ENCODE measurements around the gene AGO3. TPM values are rescaled to one million over a fixed set of nuclear protein-coding genes. Genes with fewer than 3 reads are reported as not detected.

The AGO3 gene
- total and polyA plus RNA-seq, 10 of the 15 experiments (the other 5 are each of a cell fraction or from before 2014, with no cell fraction given) = 3.9 to 35.2 (median 12.5) TPM

DNA sequence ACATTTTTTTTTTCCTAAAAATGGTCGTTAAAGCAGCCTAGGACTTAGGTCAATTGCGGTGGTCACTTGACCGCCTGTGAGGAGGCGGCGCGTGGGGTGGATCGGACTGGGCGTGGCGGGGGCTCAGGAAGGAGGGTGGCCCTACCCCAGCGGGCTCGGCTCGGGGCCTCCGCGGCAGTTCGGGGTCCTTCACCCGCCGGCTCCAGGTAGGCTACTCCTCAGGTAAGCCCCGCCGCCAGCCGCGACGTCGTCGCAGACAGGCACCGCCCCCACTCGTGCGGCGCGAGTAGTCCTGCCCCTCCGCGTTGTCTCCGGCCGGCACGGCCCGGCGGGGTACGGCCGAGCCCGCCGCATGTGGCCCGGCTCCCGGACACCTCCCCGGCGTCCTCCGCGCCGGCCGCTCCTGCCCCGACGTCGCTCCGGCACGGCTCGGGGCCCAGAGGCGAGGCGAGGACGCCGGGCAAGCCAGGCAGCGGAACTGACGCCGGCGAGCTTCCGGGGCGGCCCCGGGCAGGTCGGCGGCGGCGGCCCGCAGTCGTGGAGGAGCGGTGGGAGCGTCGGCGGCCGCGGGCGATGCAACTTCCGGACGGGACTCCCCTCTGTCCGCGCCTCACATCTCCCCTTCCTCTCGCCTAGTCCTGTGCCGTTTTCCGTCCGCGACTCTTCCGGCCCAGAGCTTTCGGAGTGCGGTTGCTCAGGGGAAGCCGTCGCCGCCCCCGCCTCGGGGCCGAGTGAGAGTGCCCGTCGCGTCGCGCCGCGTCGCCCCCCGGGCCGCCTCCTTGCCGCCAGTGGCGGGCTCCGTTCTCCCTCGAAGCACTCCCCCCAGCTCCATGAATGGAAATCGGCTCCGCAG is at the start of gene AGO3 (continued):
- TF ChIP-seq, protein P1, sequence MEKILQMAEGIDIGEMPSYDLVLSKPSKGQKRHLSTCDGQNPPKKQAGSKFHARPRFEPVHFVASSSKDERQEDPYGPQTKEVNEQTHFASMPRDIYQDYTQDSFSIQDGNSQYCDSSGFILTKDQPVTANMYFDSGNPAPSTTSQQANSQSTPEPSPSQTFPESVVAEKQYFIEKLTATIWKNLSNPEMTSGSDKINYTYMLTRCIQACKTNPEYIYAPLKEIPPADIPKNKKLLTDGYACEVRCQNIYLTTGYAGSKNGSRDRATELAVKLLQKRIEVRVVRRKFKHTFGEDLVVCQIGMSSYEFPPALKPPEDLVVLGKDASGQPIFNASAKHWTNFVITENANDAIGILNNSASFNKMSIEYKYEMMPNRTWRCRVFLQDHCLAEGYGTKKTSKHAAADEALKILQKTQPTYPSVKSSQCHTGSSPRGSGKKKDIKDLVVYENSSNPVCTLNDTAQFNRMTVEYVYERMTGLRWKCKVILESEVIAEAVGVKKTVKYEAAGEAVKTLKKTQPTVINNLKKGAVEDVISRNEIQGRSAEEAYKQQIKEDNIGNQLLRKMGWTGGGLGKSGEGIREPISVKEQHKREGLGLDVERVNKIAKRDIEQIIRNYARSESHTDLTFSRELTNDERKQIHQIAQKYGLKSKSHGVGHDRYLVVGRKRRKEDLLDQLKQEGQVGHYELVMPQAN (conservative IDR thresholded peaks at IDR 0.05) = peak; percentile 89
- TF ChIP-seq SUPT20H (IDR thresholded peaks at IDR 0.05; ENCODE audit: borderline replicate concordance, control insufficient read depth, low read depth, low read length) (no peak), KLF5 (IDR thresholded peaks at IDR 0.05; ENCODE audit: partially characterized antibody) (peak; percentile 81), NR2C2 (IDR thresholded peaks at IDR 0.05; ENCODE audit: borderline replicate concordance, control insufficient read depth, insufficient read length, low read depth) (no peak), SREBF2 (IDR thresholded peaks at IDR 0.05; ENCODE audit: low read length) (no peak), BHLHE40 (IDR thresholded peaks at IDR 0.05; ENCODE audit: borderline replicate concordance in 1 of 2, low read depth in 2 of 2, low read length in 1 of 2) (peak; percentile 50 to 96; a peak in 3 of 4 replicates), NRF1 (conservative IDR thresholded peaks at IDR 0.05; ENCODE audit: low read depth, low read length) (no peak)
- TF ChIP-seq, protein P2, sequence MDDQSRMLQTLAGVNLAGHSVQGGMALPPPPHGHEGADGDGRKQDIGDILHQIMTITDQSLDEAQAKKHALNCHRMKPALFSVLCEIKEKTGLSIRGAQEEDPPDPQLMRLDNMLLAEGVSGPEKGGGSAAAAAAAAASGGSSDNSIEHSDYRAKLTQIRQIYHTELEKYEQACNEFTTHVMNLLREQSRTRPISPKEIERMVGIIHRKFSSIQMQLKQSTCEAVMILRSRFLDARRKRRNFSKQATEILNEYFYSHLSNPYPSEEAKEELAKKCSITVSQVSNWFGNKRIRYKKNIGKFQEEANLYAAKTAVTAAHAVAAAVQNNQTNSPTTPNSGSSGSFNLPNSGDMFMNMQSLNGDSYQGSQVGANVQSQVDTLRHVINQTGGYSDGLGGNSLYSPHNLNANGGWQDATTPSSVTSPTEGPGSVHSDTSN (IDR thresholded peaks at IDR 0.05; ENCODE audit: insufficient replicate concordance, low read depth, low read length) = no peak
